Endothelial cell of umbilical vein (primary cell): ENCODE results near the gene COL5A3. TPM values are rescaled to one million over a fixed set of nuclear protein-coding genes. Genes with fewer than 3 reads are reported as not detected.

Experiments
- BruUV-seq: library from RNA; stranded (reverse); fragments of 400-500 nt; replicated peaks from 2 replicates; lab custom pipeline; 2021; lab: Mats Ljungman, UMichigan
- CTCF ChIA-PET: fragments of 300-600, 350-600 bp; sonication (Branson Sonifier 250); formaldehyde crosslinking; loops from one replicate; lab custom pipeline; 2021; ENCODE audit warnings: antibody characterized with exemption, inconsistent platforms; lab: Charles Lee
- POLR2A ChIA-PET: fragments of 300-600, 350-600 bp; sonication (Branson Sonifier 250); formaldehyde crosslinking; loops from one replicate; lab custom pipeline; 2021; ENCODE audit warnings: antibody characterized with exemption, inconsistent platforms; lab: Charles Lee
- DNase-seq: peaks from one replicate; pipeline ENCODE4 v3.0.0-alpha.2; 2011; ENCODE audit warnings: low read depth, low spot score
- FAIRE-seq: peaks from 2 replicates; lab custom pipeline; 2011; peaks lifted over from hg19 to GRCh38; lab: Jason Lieb, UNC
- H2AFZ ChIP-seq: 2 replicates; pipeline ENCODE4 v1.6.0; 2012; ENCODE audit warnings: low read depth, low read length, control low read depth, inconsistent platforms
- H3K27ac ChIP-seq: 2 replicates; pipeline ENCODE4 v1.5.1; 2011; ENCODE audit warnings: low read depth, mild to moderate bottlenecking, control low read depth, low read length, moderate library complexity; ENCODE audit not compliant: insufficient read depth
- H3K27me3 ChIP-seq, 2 experiments: 2 replicates each; pipeline versions ENCODE4 v1.6.0 to v1.6.1; 2011; ENCODE audit warnings: low read length in 2 of 2, mixed read lengths in 1 of 2; ENCODE audit not compliant: control insufficient read depth in 2 of 2, insufficient read depth in 2 of 2
- H3K36me3 ChIP-seq, 2 experiments: 2 replicates in 1 of 2; 3 replicates in 1 of 2; pipeline ENCODE4 v1.5.1; 2011; ENCODE audit warnings: low read length in 2 of 2, mild to moderate bottlenecking in 1 of 2, moderate library complexity in 1 of 2; ENCODE audit not compliant: control insufficient read depth in 2 of 2, insufficient read depth in 2 of 2; ENCODE audit errors: extremely low read depth in 1 of 2
- H3K4me1 ChIP-seq: 3 replicates; pipeline ENCODE4 v1.5.1; 2011; ENCODE audit warnings: mild to moderate bottlenecking, low read length; ENCODE audit not compliant: control insufficient read depth, insufficient read depth; ENCODE audit errors: extremely low read depth
- H3K4me2 ChIP-seq: 2 replicates; pipeline ENCODE4 v1.6.1; 2011; ENCODE audit warnings: low read length, control low read depth, mixed read lengths; ENCODE audit not compliant: insufficient read depth
- H3K4me3 ChIP-seq, 3 experiments: fragments of 200-600 bp in 1 of 3; sonication (generic), shearing (Covaris generic) in 1 of 3; replicated peaks in 1 of 3; 2 replicates each; pipeline ENCODE4 v1.5.1; 2011 to 2016; ENCODE audit warnings: control low read depth in 3 of 3, low read length in 3 of 3, mild to moderate bottlenecking in 2 of 3, inconsistent platforms in 1 of 3, low read depth in 1 of 3, moderate library complexity in 1 of 3; ENCODE audit not compliant: insufficient read depth in 1 of 3
- H3K79me2 ChIP-seq: 2 replicates; pipeline ENCODE4 v1.6.0; 2012; ENCODE audit warnings: low read length, inconsistent platforms; ENCODE audit not compliant: control insufficient read depth, insufficient read depth
- H3K9ac ChIP-seq: replicated peaks from 2 replicates; pipeline ENCODE3; 2011; ENCODE audit warnings: low read length, control low read depth; ENCODE audit not compliant: insufficient read depth; ENCODE audit errors: extremely low read depth
- H3K9me1 ChIP-seq: replicated peaks from 3 replicates; pipeline ENCODE4 v1.6.0; 2011; ENCODE audit warnings: mild to moderate bottlenecking, low read length; ENCODE audit not compliant: control insufficient read depth, insufficient read depth; ENCODE audit errors: extremely low read depth
- H3K9me3 ChIP-seq: replicated peaks from 2 replicates; pipeline ENCODE4 v1.5.1; 2012; ENCODE audit warnings: low read length, inconsistent platforms; ENCODE audit not compliant: control insufficient read depth, insufficient read depth
- H4K20me1 ChIP-seq: replicated peaks from 2 replicates; pipeline ENCODE3; 2011; ENCODE audit warnings: mild to moderate bottlenecking, low read length; ENCODE audit not compliant: control insufficient read depth, insufficient read depth; ENCODE audit errors: extremely low read depth
- CTCF ChIP-seq, 2 donors: IDR thresholded peaks; 1 replicate in 1 of 2; 2 replicates in 1 of 2; pipeline ENCODE4 v1.5.1; 2011; ENCODE audit warnings: low read length in 2 of 2, mild to moderate bottlenecking in 2 of 2, moderate library complexity in 2 of 2, control low read depth in 1 of 2, inconsistent platforms in 1 of 2, low read depth in 1 of 2; ENCODE audit not compliant: insufficient read depth in 1 of 2; ENCODE audit errors: extremely low read depth in 1 of 2
- EZH2 ChIP-seq: IDR thresholded peaks from 2 replicates; pipeline ENCODE4 v1.6.1; 2012; ENCODE audit warnings: borderline replicate concordance, low read depth, mild to moderate bottlenecking, moderate library complexity, low read length, inconsistent platforms; ENCODE audit not compliant: severe bottlenecking
- FOS ChIP-seq: IDR thresholded peaks from 2 replicates; pipeline ENCODE4 v1.6.1; 2011; ENCODE audit warnings: mild to moderate bottlenecking, low read length, moderate library complexity, borderline replicate concordance; ENCODE audit not compliant: insufficient read depth
- GATA2 ChIP-seq: IDR thresholded peaks from 2 replicates; pipeline ENCODE4 v1.7.0; 2011; ENCODE audit warnings: low read depth, mild to moderate bottlenecking, moderate library complexity, mixed read lengths, low read length; ENCODE audit not compliant: insufficient read length, insufficient read depth
- JUN ChIP-seq: IDR thresholded peaks from 2 replicates; pipeline ENCODE4 v1.6.1; 2011; ENCODE audit warnings: borderline replicate concordance, low read depth; ENCODE audit not compliant: insufficient read length, insufficient read depth
- MAX ChIP-seq: IDR thresholded peaks from 2 replicates; pipeline ENCODE4 v1.6.1; 2011; ENCODE audit not compliant: insufficient read depth, insufficient read length
- MYC ChIP-seq: IDR thresholded peaks from one replicate; pipeline ENCODE4 v1.6.1; 2011; ENCODE audit warnings: mild to moderate bottlenecking, low read depth, low read length
- POLR2A ChIP-seq: IDR thresholded peaks from 2 replicates; pipeline ENCODE4 v1.6.1; 2012; ENCODE audit warnings: low read depth, mild to moderate bottlenecking, control low read depth, low read length
- POLR2AphosphoS5 ChIP-seq: IDR thresholded peaks from 2 replicates; pipeline ENCODE4 v1.6.1; 2012; ENCODE audit warnings: low read depth, mild to moderate bottlenecking, control low read depth, low read length, moderate library complexity; ENCODE audit not compliant: insufficient read depth
- dilution Hi-C: fragments of 300-500 bp; cut with MboI; formaldehyde crosslinking; loops from one replicate; pipeline ENCODE4 v1.15.0; 2019; ENCODE audit warnings: low sequenced_read_pairs; ENCODE audit not compliant: extremely low pct_ligation_motif_present
- intact Hi-C: fragments of 100-400 bp; cut with micrococcal nuclease; formaldehyde crosslinking; loops from one replicate; pipeline ENCODE4 v1.10.0; 2022
- polyA plus RNA-seq, 4 experiments: library from polyadenylated mRNA; depleted of rRNA in 3 of 4; stranded (reverse) in 3 of 4; unstranded in 1 of 4; fragments of >200 nt; gene quantifications; 2 replicates each; pipeline versions ENCODE4 v1.2.1 to v1.2.3, GENCODE V29; 2011 to 2012; ENCODE audit warnings: missing spikeins in 1 of 4
- total RNA-seq: library from RNA; stranded (reverse); gene quantifications from 2 replicates; pipeline ENCODE4 v1.2.3, GENCODE V29; 2021

Gene COL5A3
- total and polyA plus RNA-seq, 2 donors (not counting 3 experiments of a cell fraction or from before 2014, with no cell fraction given) = not detected

DNA sequence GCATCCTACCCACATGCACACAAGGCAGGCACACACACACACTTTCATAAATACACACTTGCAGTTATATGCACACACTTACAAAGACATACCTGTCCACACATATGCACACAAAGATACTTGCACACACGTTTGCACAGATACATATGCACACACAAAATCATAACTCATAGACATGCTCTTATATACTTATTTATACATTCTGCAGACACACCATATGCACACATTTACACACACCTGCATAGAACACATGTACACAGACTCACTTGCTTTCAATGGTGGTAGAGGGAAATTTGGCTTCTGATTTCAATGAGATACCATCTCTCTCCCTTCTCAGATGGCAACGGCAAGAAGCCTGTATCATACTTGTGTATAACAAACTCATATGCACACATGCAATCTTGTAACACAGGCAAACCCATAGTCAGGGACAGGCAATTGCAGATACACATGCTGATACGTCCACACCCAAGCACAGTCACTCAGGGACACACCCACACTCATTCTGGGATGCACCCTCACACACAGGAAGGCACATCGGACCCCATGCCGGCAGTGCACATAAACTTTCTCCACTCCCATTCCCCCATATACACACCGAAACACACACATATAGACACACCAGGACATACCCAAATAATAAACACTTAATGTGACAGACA is 98.6 kb downstream of the COL5A3 start:
- Histone ChIP-seq H3K36me3 (no peaks in the 10 kb centered on the region), H3K9ac (no peak overlapping the region), H3K9me1 (no peaks in the 10 kb centered on the region), H3K27ac (no peak overlapping the region), H3K4me1 (peaks cover 7% of the 10 kb centered on the region), H3K4me3 (no peak overlapping the region), H3K4me2 (no peak overlapping the region), H3K79me2 (no peaks in the 10 kb centered on the region), H2AFZ (no peak overlapping the region), H3K27me3 (peaks cover 18 to 25% of the 10 kb centered on the region in 2 experiments), H3K9me3 (no peaks in the 10 kb centered on the region), H4K20me1 (no peaks in the 10 kb centered on the region)
- intact Hi-C loops (loop anchor here (5.0 kb wide), 1 partner anchor 324 kb away; no protein-coding TSS in a partner anchor), dilution Hi-C loops (no loop called here)
- no peak for DNase-seq
- FAIRE-seq = no peak
- POLR2A ChIA-PET = no interaction called here
- BruUV-seq = no TSS peak
- TF ChIP-seq MYC (no peak), FOS (no peak), GATA2 (no peak), CTCF (IDR thresholded peaks at IDR 0.05; ENCODE audit: extremely low read depth in 1 of 2, insufficient read depth in 1 of 2, low read depth in 1 of 2, low read length in 2 of 2) (no peak), POLR2AphosphoS5 (no peak), MAX (no peak), POLR2A (no peak), JUN (no peak), EZH2 (no peak)
- CTCF ChIA-PET = no interaction called here
